Neural cell (in vitro differentiated cells): ENCODE results near the gene BAHD1.

ENCODE experiments used
- EP300 ChIP-seq: fragments of 450-650 bp; conservative IDR thresholded peaks from 2 replicates; pipeline ENCODE4 v1.6.1; 2014; ENCODE audit warnings: antibody characterized with exemption, mild to moderate bottlenecking, moderate library complexity; ENCODE audit not compliant: poor library complexity, severe bottlenecking
- POLR2AphosphoS5 ChIP-seq: IDR thresholded peaks from 2 replicates; pipeline ENCODE4 v1.6.1; 2012
- TF ChIP-seq, protein P1 (sequence below): fragments of 450-650 bp; IDR thresholded peaks from 2 replicates; pipeline ENCODE4 v1.5.1; 2014; ENCODE audit warnings: antibody characterized with exemption, mild to moderate bottlenecking, moderate library complexity; ENCODE audit not compliant: poor library complexity, severe bottlenecking
- TF ChIP-seq, protein P2 (sequence below): IDR thresholded peaks from 2 replicates; pipeline ENCODE4 v1.6.1; 2012; ENCODE audit warnings: borderline replicate concordance

DNA sequence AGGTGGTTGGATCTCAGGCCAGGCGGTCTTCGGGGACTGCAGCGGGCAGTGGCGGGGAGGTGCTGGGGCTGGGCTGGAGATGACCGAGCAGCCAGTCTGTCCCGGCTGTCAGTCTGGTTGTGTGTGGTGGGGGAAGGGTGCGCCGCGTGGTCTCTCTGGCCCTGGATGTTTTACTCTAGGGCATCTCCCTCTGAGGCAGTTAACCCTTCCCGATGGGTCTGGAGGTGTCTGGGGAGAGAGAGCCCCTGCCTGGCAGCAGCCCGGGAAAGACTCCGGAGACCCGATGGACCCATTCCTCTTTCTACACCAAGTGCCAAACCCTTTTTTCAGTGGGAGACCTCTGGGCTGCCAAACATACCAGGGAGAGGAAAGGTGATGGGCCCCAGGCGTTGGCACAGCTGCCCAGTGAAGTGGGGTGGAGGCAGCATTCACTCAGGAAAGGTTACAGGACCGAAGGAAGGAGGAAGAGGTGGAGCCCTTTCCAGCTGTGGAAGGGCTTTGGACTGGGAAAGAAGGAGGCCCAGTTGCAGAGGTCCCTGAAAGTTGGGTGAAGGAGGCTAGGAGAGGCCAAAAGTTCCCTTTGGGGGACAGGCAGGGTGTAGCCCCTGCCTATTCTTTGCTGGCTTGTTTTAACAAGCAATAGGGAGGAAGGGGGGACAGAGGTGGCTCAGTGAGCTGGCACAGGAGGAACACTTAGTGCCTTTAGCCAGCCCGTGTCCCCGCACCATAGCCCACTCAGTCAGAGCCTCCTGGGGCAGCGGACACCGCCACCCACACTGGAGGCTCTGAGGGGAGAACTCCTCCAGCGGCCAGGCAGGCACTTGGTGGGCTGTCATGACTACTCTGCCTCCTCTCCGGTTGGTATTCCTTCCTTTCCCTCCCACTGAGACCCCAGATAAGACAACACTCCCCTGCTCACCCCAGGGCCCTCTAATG, 2.7 kb upstream of the BAHD1 start:
- TF ChIP-seq, protein P1, sequence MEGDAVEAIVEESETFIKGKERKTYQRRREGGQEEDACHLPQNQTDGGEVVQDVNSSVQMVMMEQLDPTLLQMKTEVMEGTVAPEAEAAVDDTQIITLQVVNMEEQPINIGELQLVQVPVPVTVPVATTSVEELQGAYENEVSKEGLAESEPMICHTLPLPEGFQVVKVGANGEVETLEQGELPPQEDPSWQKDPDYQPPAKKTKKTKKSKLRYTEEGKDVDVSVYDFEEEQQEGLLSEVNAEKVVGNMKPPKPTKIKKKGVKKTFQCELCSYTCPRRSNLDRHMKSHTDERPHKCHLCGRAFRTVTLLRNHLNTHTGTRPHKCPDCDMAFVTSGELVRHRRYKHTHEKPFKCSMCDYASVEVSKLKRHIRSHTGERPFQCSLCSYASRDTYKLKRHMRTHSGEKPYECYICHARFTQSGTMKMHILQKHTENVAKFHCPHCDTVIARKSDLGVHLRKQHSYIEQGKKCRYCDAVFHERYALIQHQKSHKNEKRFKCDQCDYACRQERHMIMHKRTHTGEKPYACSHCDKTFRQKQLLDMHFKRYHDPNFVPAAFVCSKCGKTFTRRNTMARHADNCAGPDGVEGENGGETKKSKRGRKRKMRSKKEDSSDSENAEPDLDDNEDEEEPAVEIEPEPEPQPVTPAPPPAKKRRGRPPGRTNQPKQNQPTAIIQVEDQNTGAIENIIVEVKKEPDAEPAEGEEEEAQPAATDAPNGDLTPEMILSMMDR: no peak
- TF ChIP-seq POLR2AphosphoS5 (no peak), EP300 (no peak)
- TF ChIP-seq, protein P2, sequence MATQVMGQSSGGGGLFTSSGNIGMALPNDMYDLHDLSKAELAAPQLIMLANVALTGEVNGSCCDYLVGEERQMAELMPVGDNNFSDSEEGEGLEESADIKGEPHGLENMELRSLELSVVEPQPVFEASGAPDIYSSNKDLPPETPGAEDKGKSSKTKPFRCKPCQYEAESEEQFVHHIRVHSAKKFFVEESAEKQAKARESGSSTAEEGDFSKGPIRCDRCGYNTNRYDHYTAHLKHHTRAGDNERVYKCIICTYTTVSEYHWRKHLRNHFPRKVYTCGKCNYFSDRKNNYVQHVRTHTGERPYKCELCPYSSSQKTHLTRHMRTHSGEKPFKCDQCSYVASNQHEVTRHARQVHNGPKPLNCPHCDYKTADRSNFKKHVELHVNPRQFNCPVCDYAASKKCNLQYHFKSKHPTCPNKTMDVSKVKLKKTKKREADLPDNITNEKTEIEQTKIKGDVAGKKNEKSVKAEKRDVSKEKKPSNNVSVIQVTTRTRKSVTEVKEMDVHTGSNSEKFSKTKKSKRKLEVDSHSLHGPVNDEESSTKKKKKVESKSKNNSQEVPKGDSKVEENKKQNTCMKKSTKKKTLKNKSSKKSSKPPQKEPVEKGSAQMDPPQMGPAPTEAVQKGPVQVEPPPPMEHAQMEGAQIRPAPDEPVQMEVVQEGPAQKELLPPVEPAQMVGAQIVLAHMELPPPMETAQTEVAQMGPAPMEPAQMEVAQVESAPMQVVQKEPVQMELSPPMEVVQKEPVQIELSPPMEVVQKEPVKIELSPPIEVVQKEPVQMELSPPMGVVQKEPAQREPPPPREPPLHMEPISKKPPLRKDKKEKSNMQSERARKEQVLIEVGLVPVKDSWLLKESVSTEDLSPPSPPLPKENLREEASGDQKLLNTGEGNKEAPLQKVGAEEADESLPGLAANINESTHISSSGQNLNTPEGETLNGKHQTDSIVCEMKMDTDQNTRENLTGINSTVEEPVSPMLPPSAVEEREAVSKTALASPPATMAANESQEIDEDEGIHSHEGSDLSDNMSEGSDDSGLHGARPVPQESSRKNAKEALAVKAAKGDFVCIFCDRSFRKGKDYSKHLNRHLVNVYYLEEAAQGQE: no peak
